PC-3 (cell line): Measurements from ENCODE around the gene TM2D1. TPM values are rescaled to one million over a fixed set of nuclear protein-coding genes. Genes with fewer than 3 reads are reported as not detected.

ENCODE experiments used
- ATAC-seq: fragments of 200-7000 bp; cut with Tn5 transposase; 2 replicates; pipeline ENCODE4 v1.9.1; 2020; ENCODE audit warnings: mild to moderate bottlenecking, moderate library complexity
- BruUV-seq: library from RNA; stranded (reverse); fragments of 400-500 nt; replicated peaks from 2 replicates; lab custom pipeline; 2021; lab: Mats Ljungman, UMichigan
- CTCF ChIA-PET: fragments of 300-600 bp; sonication (Branson Sonifier 250); formaldehyde crosslinking; loops from one replicate; lab custom pipeline; 2022; ENCODE audit warnings: antibody characterized with exemption; lab: Charles Lee
- POLR2A ChIA-PET: fragments of 300-600 bp; sonication (Branson Sonifier 250); formaldehyde crosslinking; loops from one replicate; lab custom pipeline; 2022; ENCODE audit warnings: antibody characterized with exemption; ENCODE audit not compliant: unreplicated experiment; lab: Charles Lee
- DNase-seq: peaks from one replicate; pipeline ENCODE4 v3.0.0-alpha.2; 2015
- H2AFZ ChIP-seq: fragments of 300-600 bp; sonication (generic); 2 replicates; pipeline ENCODE4 v1.6.0; 2016; ENCODE audit warnings: antibody characterized with exemption, low read length
- H3F3A ChIP-seq: fragments of 300-600 bp; sonication (generic); one replicate; pipeline ENCODE4 v1.6.0; 2017; ENCODE audit warnings: antibody characterized with exemption, low read length, control low read depth, mild to moderate bottlenecking; ENCODE audit not compliant: unreplicated experiment
- H3K27ac ChIP-seq: fragments of 300-600 bp; sonication (generic); 2 replicates; pipeline ENCODE4 v1.5.1; 2016; ENCODE audit warnings: mild to moderate bottlenecking, low read length
- H3K27me3 ChIP-seq: fragments of 300-600 bp; sonication (generic); 2 replicates; pipeline ENCODE4 v1.6.1; 2016; ENCODE audit warnings: low read length, mixed read lengths
- H3K36me3 ChIP-seq: fragments of 300-600 bp; sonication (generic); 2 replicates; pipeline ENCODE4 v1.6.1; 2016; ENCODE audit warnings: low read depth, mixed run types, low read length, mixed read lengths
- H3K4me1 ChIP-seq: fragments of 300-600 bp; sonication (generic); 2 replicates; pipeline ENCODE4 v1.5.1; 2016; ENCODE audit warnings: low read length; ENCODE audit not compliant: insufficient read depth
- H3K4me2 ChIP-seq: fragments of 300-600 bp; sonication (generic); 2 replicates; pipeline ENCODE4 v1.6.0; 2016; ENCODE audit warnings: low read length
- H3K4me3 ChIP-seq: fragments of 300-600 bp; sonication (generic); 2 replicates; pipeline ENCODE4 v1.5.1; 2016; ENCODE audit warnings: mild to moderate bottlenecking, low read length, mixed read lengths
- H3K79me2 ChIP-seq: fragments of 300-600 bp; sonication (generic); 2 replicates; pipeline ENCODE4 v1.6.1; 2017; ENCODE audit warnings: low read length, mixed read lengths
- H3K9ac ChIP-seq: fragments of 300-600 bp; sonication (generic); 2 replicates; pipeline ENCODE4 v1.6.0; 2016; ENCODE audit warnings: mild to moderate bottlenecking, low read length
- H3K9me2 ChIP-seq: fragments of 300-600 bp; sonication (generic); replicated peaks from 2 replicates; pipeline ENCODE4 v1.6.1; 2016; ENCODE audit warnings: mixed run types, low read length, mixed read lengths
- H3K9me3 ChIP-seq: fragments of 300-600 bp; sonication (generic); 2 replicates; pipeline ENCODE4 v1.6.1; 2016; ENCODE audit warnings: low read length, mixed read lengths
- H4K20me1 ChIP-seq: fragments of 300-600 bp; sonication (generic); 2 replicates; pipeline ENCODE4 v1.6.1; 2016; ENCODE audit warnings: low read length, mixed read lengths
- EZH2 ChIP-seq: fragments of 300-600 bp; sonication (generic); IDR thresholded peaks from one replicate; pipeline ENCODE4 v1.6.1; 2017; ENCODE audit warnings: antibody characterized with exemption, mild to moderate bottlenecking, low read length; ENCODE audit not compliant: unreplicated experiment
- EZH2phosphoT487 ChIP-seq: fragments of 300-600 bp; sonication (generic); IDR thresholded peaks from 2 replicates; pipeline ENCODE4 v1.6.1; 2018; ENCODE audit warnings: mild to moderate bottlenecking, antibody characterized with exemption, low read length, borderline replicate concordance
- intact Hi-C: fragments of 100-400 bp; cut with micrococcal nuclease; formaldehyde crosslinking; loops from 2 replicates; pipeline ENCODE4 v1.9.0; 2023
- total RNA-seq: library from RNA; depleted of rRNA; stranded (reverse); fragments of >200 nt; gene quantifications from 2 replicates; pipeline ENCODE4 v1.2.3, GENCODE V29; 2014
- TF ChIP-seq, protein P1 (sequence below): fragments of 300-600 bp; sonication (generic); conservative IDR thresholded peaks from 2 replicates; pipeline ENCODE4 v1.5.1; 2017; ENCODE audit warnings: antibody characterized with exemption, low read depth, mild to moderate bottlenecking, low read length

TM2D1 gene
- total RNA-seq, 1 experiment from 2014 or later: 48.0 TPM

GRCh38 chr1:61742620-61743430 is 17.9 kb upstream of the TM2D1 start:
- Histone ChIP-seq H3K4me3 (peak overlapping the region; percentile 90), H3K4me1 (peaks cover 31% of the 10 kb centered on the region), H3K9me3 (no peaks in the 10 kb centered on the region), H3F3A (no peaks in the 10 kb centered on the region), H3K79me2 (peaks cover 51% of the 10 kb centered on the region), H4K20me1 (no peaks in the 10 kb centered on the region), H3K4me2 (peak overlapping the region; percentile 92), H3K27ac (peak overlapping the region; percentile 58), H3K9me2 (no peaks in the 10 kb centered on the region), H3K27me3 (no peaks in the 10 kb centered on the region), H2AFZ (peak overlapping the region; percentile 85), H3K9ac (peak overlapping the region; percentile 83), H3K36me3 (no peaks in the 10 kb centered on the region)
- TF ChIP-seq EZH2phosphoT487: no peak
- no peak for TF ChIP-seq EZH2
- BruUV-seq: no TSS peak
- ATAC-seq (peak; percentile 63), DNase-seq (peak; percentile 34)
- CTCF ChIA-PET: no interaction called here
- intact Hi-C loops: loop anchor here (2.0 kb wide), 1 partner anchor 18 kb away; the partner anchor contains the start of gene TM2D1
- POLR2A ChIA-PET: no interaction called here

GRCh38 chr1:61741711-61742619 is 17.0 kb upstream of the TM2D1 start, which contains the start of gene PATJ:
TSS of gene PATJ (plus strand) at chr1:61742480. CDS start at chr1:61762893, 20,413 bp downstream.
- TF ChIP-seq EZH2: no peak
- TF ChIP-seq, protein P1, sequence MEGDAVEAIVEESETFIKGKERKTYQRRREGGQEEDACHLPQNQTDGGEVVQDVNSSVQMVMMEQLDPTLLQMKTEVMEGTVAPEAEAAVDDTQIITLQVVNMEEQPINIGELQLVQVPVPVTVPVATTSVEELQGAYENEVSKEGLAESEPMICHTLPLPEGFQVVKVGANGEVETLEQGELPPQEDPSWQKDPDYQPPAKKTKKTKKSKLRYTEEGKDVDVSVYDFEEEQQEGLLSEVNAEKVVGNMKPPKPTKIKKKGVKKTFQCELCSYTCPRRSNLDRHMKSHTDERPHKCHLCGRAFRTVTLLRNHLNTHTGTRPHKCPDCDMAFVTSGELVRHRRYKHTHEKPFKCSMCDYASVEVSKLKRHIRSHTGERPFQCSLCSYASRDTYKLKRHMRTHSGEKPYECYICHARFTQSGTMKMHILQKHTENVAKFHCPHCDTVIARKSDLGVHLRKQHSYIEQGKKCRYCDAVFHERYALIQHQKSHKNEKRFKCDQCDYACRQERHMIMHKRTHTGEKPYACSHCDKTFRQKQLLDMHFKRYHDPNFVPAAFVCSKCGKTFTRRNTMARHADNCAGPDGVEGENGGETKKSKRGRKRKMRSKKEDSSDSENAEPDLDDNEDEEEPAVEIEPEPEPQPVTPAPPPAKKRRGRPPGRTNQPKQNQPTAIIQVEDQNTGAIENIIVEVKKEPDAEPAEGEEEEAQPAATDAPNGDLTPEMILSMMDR: no peak
- no peak for TF ChIP-seq EZH2phosphoT487
- Histone ChIP-seq H3F3A (no peaks in the 10 kb centered on the region), H3K27ac (peak within 1 kb of the TSS; percentile 58), H3K36me3 (no peaks in the 10 kb centered on the region), H3K4me2 (peak within 1 kb of the TSS; percentile 92), H3K9ac (peak within 1 kb of the TSS; percentile 83), H3K9me3 (no peaks in the 10 kb centered on the region), H2AFZ (peak within 1 kb of the TSS; percentile 85), H3K4me3 (peak within 1 kb of the TSS; percentile 90), H3K9me2 (no peaks in the 10 kb centered on the region), H4K20me1 (no peaks in the 10 kb centered on the region), H3K27me3 (no peaks in the 10 kb centered on the region), H3K79me2 (peaks cover 42% of the 10 kb centered on the region), H3K4me1 (peaks cover 31% of the 10 kb centered on the region)
- ChIA-PET POLR2A (no interaction called here), CTCF (no interaction called here)
- peak; percentile 75 for ATAC-seq
- TSS peak; percentile 95 for BruUV-seq
- intact Hi-C loops: loop anchor here (2.0 kb wide), 1 partner anchor 17 kb away; the partner anchor contains the start of gene TM2D1
- peak; percentile 90 for DNase-seq
